Psoas muscle (tissue), 8 donors: ENCODE data around the gene CCNO. TPM values are rescaled to one million over a fixed set of nuclear protein-coding genes. Genes with fewer than 3 reads are reported as not detected.
A peak's percentile ranks its signal among the peaks of the same experiment; 100 is the strongest.

Source experiments
- ATAC-seq, 4 donors: fragments of 200-7000 bp; cut with Tn5 transposase; one replicate each; pipeline ENCODE4 v1.9.1; 2020; ENCODE audit warnings: moderate library complexity in 3 of 4, mild to moderate bottlenecking in 2 of 4
- DNase-seq, 2 donors: peaks; one replicate each; pipeline ENCODE4 v3.0.0-alpha.2; 2020
- H3K27ac ChIP-seq: fragments of 200-600 bp; one replicate; pipeline ENCODE4 v1.8.0; 2022
- H3K27me3 ChIP-seq, 3 donors: fragments of 200-600 bp in 1 of 3; one replicate each; pipeline versions ENCODE4 v1.6.1 to v1.8.0; 2013 to 2022; ENCODE audit warnings: low read length in 2 of 3, mild to moderate bottlenecking in 2 of 3, moderate library complexity in 1 of 3; ENCODE audit not compliant: insufficient read depth in 3 of 3
- H3K36me3 ChIP-seq, 2 donors: fragments of 200-600 bp in 1 of 2; one replicate each; pipeline versions ENCODE4 v1.6.1 to v1.8.0; 2013 to 2022; ENCODE audit warnings: low read depth in 1 of 2, mild to moderate bottlenecking in 1 of 2, moderate library complexity in 1 of 2; ENCODE audit not compliant: insufficient read depth in 1 of 2
- H3K4me1 ChIP-seq: fragments of 200-600 bp; one replicate; pipeline ENCODE4 v1.8.0; 2022
- H3K4me3 ChIP-seq: fragments of 200-600 bp; one replicate; pipeline ENCODE4 v1.8.0; 2022; ENCODE audit warnings: mild to moderate bottlenecking
- H3K9me3 ChIP-seq: fragments of 200-600 bp; one replicate; pipeline ENCODE4 v1.8.0; 2022
- WGBS, 3 donors: extraction: QIAGEN DNeasy Blood & Tissue Kit; methylation state at CpG; one replicate each; pipeline versions ENCODE4 v1.1.6 to v1.1.7; 2013; 5-methylcytosine and 5-hydroxymethylcytosine counted together
- intact Hi-C, 2 donors: fragments of 100-400 bp; cut with DNase I; formaldehyde crosslinking; loops; one replicate each; pipeline versions ENCODE4 v1.11.0 to v1.14.2; 2022
- long read RNA-seq, 2 donors: library from polyadenylated mRNA; unstranded; transcript quantifications; one replicate each; pipeline ENCODE4 v2.0.0, GENCODE V29; 2021
- polyA plus RNA-seq, 3 donors: library from polyadenylated mRNA; stranded (reverse); fragments of 200-250 nt; gene quantifications; one replicate each; pipeline ENCODE4 v1.2.3, GENCODE V29; 2013
- total RNA-seq, 4 donors: library from RNA; stranded (reverse); fragmentation: NEBNext Ultra II Directional in 2 of 4; extraction: Animal tissue kit (Norgen Biotek cat#: 25700) in 2 of 4; gene quantifications; one replicate each; pipeline versions ENCODE4 v1.2.1 to v1.2.4, GENCODE V29; 2021 to 2023
- TF ChIP-seq, protein P1 (sequence below): fragments of 200-600 bp; IDR thresholded peaks from one replicate; pipeline ENCODE4 v1.8.0; 2022; ENCODE audit warnings: antibody characterized with exemption
- donor health status: healthy with polysubstance abuse.
- donor health status: DM: no; HTN: no; CAD: no; lungs with moderate emphysema.
- donor health status: Bipolar disorder and iron deficiency.
- donor health status: healthy.
- donor health status: DM: yes; HTN: yes; CAD: no.
- donor health status: DM: no; HTN: no; CAD: no.
- donor health status: DM: no; HTN: no; CAD: no.
- donor health status: DM: yes; HTN: yes; CAD: no.

CCNO gene, protein sequence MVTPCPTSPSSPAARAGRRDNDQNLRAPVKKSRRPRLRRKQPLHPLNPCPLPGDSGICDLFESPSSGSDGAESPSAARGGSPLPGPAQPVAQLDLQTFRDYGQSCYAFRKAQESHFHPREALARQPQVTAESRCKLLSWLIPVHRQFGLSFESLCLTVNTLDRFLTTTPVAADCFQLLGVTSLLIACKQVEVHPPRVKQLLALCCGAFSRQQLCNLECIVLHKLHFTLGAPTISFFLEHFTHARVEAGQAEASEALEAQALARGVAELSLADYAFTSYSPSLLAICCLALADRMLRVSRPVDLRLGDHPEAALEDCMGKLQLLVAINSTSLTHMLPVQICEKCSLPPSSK
- not detected for total RNA-seq
- polyA plus RNA-seq: not detected
- long read RNA-seq, donor 1: 0 reads
- long read RNA-seq, donor 2: 0 reads

DNA sequence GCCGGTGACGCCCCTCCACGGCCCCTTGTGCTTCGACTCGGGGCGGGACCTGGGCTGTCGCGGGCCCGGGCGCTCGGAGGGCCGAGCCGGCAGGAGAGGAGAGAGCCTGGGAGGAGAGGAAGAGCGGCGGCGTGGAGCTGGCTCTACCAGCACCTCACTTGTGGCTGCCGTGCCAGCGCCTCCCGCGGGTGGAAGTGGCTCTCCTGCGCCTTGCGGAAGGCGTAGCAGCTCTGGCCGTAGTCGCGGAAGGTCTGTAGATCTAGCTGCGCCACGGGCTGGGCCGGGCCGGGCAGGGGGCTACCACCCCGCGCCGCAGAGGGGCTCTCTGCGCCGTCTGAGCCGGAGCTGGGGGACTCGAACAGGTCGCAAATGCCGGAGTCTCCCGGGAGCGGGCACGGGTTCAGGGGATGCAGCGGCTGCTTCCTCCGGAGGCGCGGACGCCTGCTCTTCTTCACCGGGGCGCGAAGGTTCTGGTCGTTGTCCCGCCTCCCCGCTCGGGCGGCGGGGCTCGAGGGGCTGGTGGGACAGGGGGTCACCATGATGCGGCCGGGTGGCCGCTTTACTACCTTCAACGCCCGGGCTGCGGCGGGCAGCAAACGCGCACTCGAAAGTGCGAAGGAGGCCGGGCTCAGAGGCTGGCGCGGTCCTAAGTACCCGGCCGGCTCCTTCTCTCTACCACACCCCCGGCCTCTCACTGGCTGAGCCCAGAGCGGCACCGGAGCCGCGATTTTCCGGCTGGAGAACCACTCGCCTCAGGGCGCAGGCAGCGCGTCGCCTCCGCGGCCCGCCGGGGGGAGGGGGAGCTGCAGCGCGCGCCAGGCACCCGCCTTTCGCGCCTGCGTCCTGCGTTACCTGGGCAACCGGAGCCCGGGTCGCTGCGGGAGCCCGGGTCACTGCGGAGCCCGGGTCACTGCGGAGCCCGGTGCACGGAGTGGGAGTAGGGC is at the start of gene CCNO:
Gene CCNO, minus strand, starts transcription at position 624 of the 944 bp plus-strand sequence. Its CDS starts 85 bp downstream, at position 539.
- no peak within 1 kb of the TSS for H3K27ac ChIP-seq
- TF ChIP-seq, protein P1, sequence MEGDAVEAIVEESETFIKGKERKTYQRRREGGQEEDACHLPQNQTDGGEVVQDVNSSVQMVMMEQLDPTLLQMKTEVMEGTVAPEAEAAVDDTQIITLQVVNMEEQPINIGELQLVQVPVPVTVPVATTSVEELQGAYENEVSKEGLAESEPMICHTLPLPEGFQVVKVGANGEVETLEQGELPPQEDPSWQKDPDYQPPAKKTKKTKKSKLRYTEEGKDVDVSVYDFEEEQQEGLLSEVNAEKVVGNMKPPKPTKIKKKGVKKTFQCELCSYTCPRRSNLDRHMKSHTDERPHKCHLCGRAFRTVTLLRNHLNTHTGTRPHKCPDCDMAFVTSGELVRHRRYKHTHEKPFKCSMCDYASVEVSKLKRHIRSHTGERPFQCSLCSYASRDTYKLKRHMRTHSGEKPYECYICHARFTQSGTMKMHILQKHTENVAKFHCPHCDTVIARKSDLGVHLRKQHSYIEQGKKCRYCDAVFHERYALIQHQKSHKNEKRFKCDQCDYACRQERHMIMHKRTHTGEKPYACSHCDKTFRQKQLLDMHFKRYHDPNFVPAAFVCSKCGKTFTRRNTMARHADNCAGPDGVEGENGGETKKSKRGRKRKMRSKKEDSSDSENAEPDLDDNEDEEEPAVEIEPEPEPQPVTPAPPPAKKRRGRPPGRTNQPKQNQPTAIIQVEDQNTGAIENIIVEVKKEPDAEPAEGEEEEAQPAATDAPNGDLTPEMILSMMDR: no peak
- H3K4me1 ChIP-seq: peaks cover 22% of the 10 kb centered on the region
- WGBS, 3 donors: 1% methylated on average over 62 to 106 of the region's 106 CpGs
- H3K4me3 ChIP-seq: peak within 1 kb of the TSS; percentile 72
- H3K27me3 ChIP-seq: peaks cover 4 to 98% (median 53%) of the 10 kb centered on the region in 3 donors
- H3K9me3 ChIP-seq: no peaks in the 10 kb centered on the region
- no peaks in the 10 kb centered on the region for H3K36me3 ChIP-seq
- peak; percentile 62 to 67 for DNase-seq
- intact Hi-C loops: loop anchor here in 1 of 2 donors (10.0 kb wide), 1 partner anchor 58 kb away; the partner anchor contains the start of gene CDC20B
- peak; percentile 71 to 79 (median 75) for ATAC-seq

- Histone ChIP-seq H3K9me3 (no peaks in the 10 kb centered on the region), H3K27me3 (no peaks in the 10 kb centered on the region), H3K4me1 (no peaks in the 10 kb centered on the region), H3K36me3 (peaks cover 5 to 99% of the 10 kb centered on the region in 2 donors), H3K4me3 (no peak overlapping the region), H3K27ac (no peak overlapping the region)
- ATAC-seq (no peak), DNase-seq (no peak)
- TF ChIP-seq, protein P1: no peak
- intact Hi-C loops: loop anchor here (5.0 to 10.0 kb wide), 2 partner anchors 664 to 676 kb away; no protein-coding TSS in a partner anchor
- 88 to 95% (median 92%) methylated on average over 4 of the region's 4 CpGs for WGBS, 3 donors
Measured at GRCh38 chr5:55278778-55279177, 45.4 kb upstream of the CCNO start.

GRCh38 chr5:55276771-55277170 is 43.4 kb upstream of the CCNO start:
- DNase-seq (no peak), ATAC-seq (peak in 3 of 4 donors; percentile 66 to 91 (median 81))
- intact Hi-C loops: loop anchor here (5.0 to 10.0 kb wide), 2 partner anchors 666 to 678 kb away; no protein-coding TSS in a partner anchor
- H3K9me3 ChIP-seq: no peaks in the 10 kb centered on the region
- no peak overlapping the region for H3K4me3 ChIP-seq
- peak overlapping the region; percentile 25 for H3K27ac ChIP-seq
- 90 to 96% (median 91%) methylated on average over 1 of the region's 1 CpG for WGBS, 3 donors
- H3K36me3 ChIP-seq: peaks cover 5 to 99% of the 10 kb centered on the region in 2 donors
- TF ChIP-seq, protein P1: no peak
- H3K4me1 ChIP-seq: no peaks in the 10 kb centered on the region
- H3K27me3 ChIP-seq: no peaks in the 10 kb centered on the region

- no peak overlapping the region for H3K27ac ChIP-seq
- no peak for DNase-seq
- intact Hi-C loops: loop anchor here (5.0 to 10.0 kb wide), 2 partner anchors 39 to 936 kb away; no protein-coding TSS in a partner anchor
- no peaks in the 10 kb centered on the region for H3K9me3 ChIP-seq
- H3K27me3 ChIP-seq: no peaks in the 10 kb centered on the region
- ATAC-seq: no peak
- H3K36me3 ChIP-seq: peaks cover 7 to 98% of the 10 kb centered on the region in 2 donors
- H3K4me3 ChIP-seq: no peak overlapping the region
- WGBS, 3 donors: 93 to 98% (median 96%) methylated on average over 3 of the region's 3 CpGs
- no peaks in the 10 kb centered on the region for H3K4me1 ChIP-seq
- TF ChIP-seq, protein P1: no peak
Measured at GRCh38 chr5:55258339-55258738, 24.9 kb upstream of the CCNO start.
